ENCODE data around the gene ZNF213.
"Not testable (repeated sequence)": the region's sequence is repeated elsewhere in the genome, so short reads cannot be mapped to it uniquely, and the experiment has no call there.

Gene ZNF213

GRCh38 chr16:3174618-3175148, 39.9 kb downstream of the ZNF213 start:
- DNase-seq (ENCODE audit: low spot score in 2 of 2): no peak
- Mint-ChIP-seq H3K9me3 (no peaks in the 10 kb centered on the region), H3K36me3 (ENCODE audit: insufficient read depth) (peaks cover 32% of the 10 kb centered on the region), H3K27me3 (peaks cover 73% of the 10 kb centered on the region), H3K27ac (ENCODE audit: low read depth) (peak overlapping the region; percentile 44), H3K4me1 (peaks cover 24% of the 10 kb centered on the region), H3K4me3 (peak overlapping the region; percentile 64)
- ATAC-seq (replicated peaks; ENCODE audit: extremely low read depth, poor library complexity, severe bottlenecking): no peak

- peaks cover 32% of the 10 kb centered on the region for H3K36me3 Mint-ChIP-seq (ENCODE audit: insufficient read depth)
- no peaks in the 10 kb centered on the region for H3K9me3 Mint-ChIP-seq
- ATAC-seq (replicated peaks; ENCODE audit: extremely low read depth, poor library complexity, severe bottlenecking) (no peak), DNase-seq (ENCODE audit: low spot score in 2 of 2) (no peak)
- no peak overlapping the region for H3K27ac Mint-ChIP-seq (ENCODE audit: low read depth)
- peaks cover 24% of the 10 kb centered on the region for H3K4me1 Mint-ChIP-seq
- peaks cover 80% of the 10 kb centered on the region for H3K27me3 Mint-ChIP-seq
- peak overlapping the region; percentile 16 for H3K4me3 Mint-ChIP-seq
These were observed 40.6 kb downstream of the ZNF213 start for GRCh38 chr16:3175157-3176093.

GRCh38 chr16:3179651-3180050, 44.8 kb downstream of the ZNF213 start:
- Mint-ChIP-seq H3K27ac (ENCODE audit: low read depth) (no peak overlapping the region), H3K27me3 (peaks cover 94% of the 10 kb centered on the region), H3K36me3 (ENCODE audit: insufficient read depth) (peaks cover 31% of the 10 kb centered on the region), H3K4me1 (peaks cover 22% of the 10 kb centered on the region), H3K4me3 (no peak overlapping the region), H3K9me3 (no peaks in the 10 kb centered on the region)
- ATAC-seq (replicated peaks; ENCODE audit: extremely low read depth, poor library complexity, severe bottlenecking): no peak
- DNase-seq (ENCODE audit: low spot score in 2 of 2): no peak

GRCh38 chr16:3180445-3180878, 45.6 kb downstream of the ZNF213 start:
- H3K4me3 Mint-ChIP-seq: no peak overlapping the region
- peaks cover 22% of the 10 kb centered on the region for H3K4me1 Mint-ChIP-seq
- H3K27me3 Mint-ChIP-seq: peaks cover 91% of the 10 kb centered on the region
- no peak overlapping the region for H3K27ac Mint-ChIP-seq (ENCODE audit: low read depth)
- ATAC-seq (replicated peaks; ENCODE audit: extremely low read depth, poor library complexity, severe bottlenecking) (no peak), DNase-seq (ENCODE audit: low spot score in 2 of 2) (no peak)
- no peaks in the 10 kb centered on the region for H3K9me3 Mint-ChIP-seq
- peaks cover 29% of the 10 kb centered on the region for H3K36me3 Mint-ChIP-seq (ENCODE audit: insufficient read depth)

- peaks cover 23% of the 10 kb centered on the region for H3K4me1 Mint-ChIP-seq
- peaks cover 89% of the 10 kb centered on the region for H3K27me3 Mint-ChIP-seq
These were observed 47.4 kb downstream of the ZNF213 start for GRCh38 chr16:3182293-3182607.

GRCh38 chr16:3182608-3183444, 48.0 kb downstream of the ZNF213 start:
- DNase-seq (ENCODE audit: low spot score in 2 of 2) (no peak), ATAC-seq (replicated peaks; ENCODE audit: extremely low read depth, poor library complexity, severe bottlenecking) (no peak)
- Mint-ChIP-seq H3K36me3 (ENCODE audit: insufficient read depth) (peaks cover 32% of the 10 kb centered on the region), H3K4me1 (peaks cover 29% of the 10 kb centered on the region), H3K27me3 (peaks cover 89% of the 10 kb centered on the region), H3K4me3 (peak overlapping the region; percentile 78), H3K9me3 (peaks cover 3% of the 10 kb centered on the region), H3K27ac (ENCODE audit: low read depth) (peak overlapping the region; percentile 93)

More at GRCh38 chr16:3182293-3182607, 47.4 kb downstream of the ZNF213 start:
- not testable (repeated sequence) for H3K9me3 Mint-ChIP-seq; DNase-seq (ENCODE audit: low spot score in 2 of 2); ATAC-seq (replicated peaks; ENCODE audit: extremely low read depth, poor library complexity, severe bottlenecking)
- Mint-ChIP-seq H3K4me3 (peak overlapping the region; percentile 78), H3K27ac (ENCODE audit: low read depth) (peak overlapping the region; percentile 93), H3K36me3 (ENCODE audit: insufficient read depth) (peaks cover 27% of the 10 kb centered on the region)

- peak overlapping the region; percentile 78 for H3K4me3 Mint-ChIP-seq
- peaks cover 5% of the 10 kb centered on the region for H3K9me3 Mint-ChIP-seq
- H3K27me3 Mint-ChIP-seq: peaks cover 88% of the 10 kb centered on the region
- peaks cover 36% of the 10 kb centered on the region for H3K4me1 Mint-ChIP-seq
- no peak for ATAC-seq (replicated peaks; ENCODE audit: extremely low read depth, poor library complexity, severe bottlenecking)
- H3K36me3 Mint-ChIP-seq (ENCODE audit: insufficient read depth): peaks cover 37% of the 10 kb centered on the region
- no peak for DNase-seq (ENCODE audit: low spot score in 2 of 2)
- peak overlapping the region; percentile 93 for H3K27ac Mint-ChIP-seq (ENCODE audit: low read depth)
These were observed 48.8 kb downstream of the ZNF213 start for GRCh38 chr16:3183445-3184139.

GRCh38 chr16:3186946-3187690, 52.3 kb downstream of the ZNF213 start:
- ATAC-seq (replicated peaks; ENCODE audit: extremely low read depth, poor library complexity, severe bottlenecking): no peak
- DNase-seq (ENCODE audit: low spot score in 2 of 2): no peak
- Mint-ChIP-seq H3K27me3 (peaks cover 85% of the 10 kb centered on the region), H3K9me3 (peaks cover 5% of the 10 kb centered on the region), H3K27ac (ENCODE audit: low read depth) (peak overlapping the region; percentile 96), H3K4me3 (peak overlapping the region; percentile 77), H3K36me3 (ENCODE audit: insufficient read depth) (peaks cover 59% of the 10 kb centered on the region), H3K4me1 (peaks cover 61% of the 10 kb centered on the region)

GRCh38 chr16:3187798-3188674, 53.2 kb downstream of the ZNF213 start, which contains the start of gene OR1F1:
TSS of gene OR1F1 (plus strand) at chr16:3188204.
- H3K27me3 Mint-ChIP-seq: peaks cover 77% of the 10 kb centered on the region
- peak within 1 kb of the TSS; percentile 96 for H3K27ac Mint-ChIP-seq (ENCODE audit: low read depth)
- peaks cover 55% of the 10 kb centered on the region for H3K36me3 Mint-ChIP-seq (ENCODE audit: insufficient read depth)
- peak; percentile 50 to 62 for DNase-seq (ENCODE audit: low spot score in 2 of 2)
- H3K4me1 Mint-ChIP-seq: peaks cover 53% of the 10 kb centered on the region
- peak; percentile 45 for ATAC-seq (replicated peaks; ENCODE audit: extremely low read depth, poor library complexity, severe bottlenecking)
- H3K9me3 Mint-ChIP-seq: peaks cover 5% of the 10 kb centered on the region
- H3K4me3 Mint-ChIP-seq: peak within 1 kb of the TSS; percentile 77

GRCh38 chr16:3188675-3188924, 53.8 kb downstream of the ZNF213 start:
- H3K27me3 Mint-ChIP-seq: peaks cover 77% of the 10 kb centered on the region
- no peak for DNase-seq (ENCODE audit: low spot score in 2 of 2)
- peaks cover 48% of the 10 kb centered on the region for H3K4me1 Mint-ChIP-seq
- ATAC-seq (replicated peaks; ENCODE audit: extremely low read depth, poor library complexity, severe bottlenecking): no peak
- H3K36me3 Mint-ChIP-seq (ENCODE audit: insufficient read depth): peaks cover 49% of the 10 kb centered on the region
- H3K4me3 Mint-ChIP-seq: peak overlapping the region; percentile 77
- no peak overlapping the region for H3K27ac Mint-ChIP-seq (ENCODE audit: low read depth)
- H3K9me3 Mint-ChIP-seq: peaks cover 5% of the 10 kb centered on the region
